DND-41 (cell line): ENCODE results near the gene SCIMP.

Experiments used
- ATAC-seq: fragments of 200-7000 bp; cut with Tn5 transposase; 3 replicates; pipeline ENCODE4 v1.9.1; 2021; ENCODE audit warnings: low read depth; ENCODE audit not compliant: insufficient read depth
- DNase-seq: peaks from one replicate; pipeline ENCODE4 v3.0.0-alpha.2; 2020
- H2AFZ ChIP-seq: 2 replicates; pipeline ENCODE4 v1.6.0; 2012; ENCODE audit warnings: low read depth, low read length
- H3K27ac ChIP-seq: 2 replicates; pipeline ENCODE4 v1.5.1; 2012; ENCODE audit warnings: low read length, inconsistent platforms
- H3K27me3 ChIP-seq: fragments of 200-600 bp; sonication (generic); 2 replicates; pipeline ENCODE4 v1.6.0; 2012; ENCODE audit warnings: low read length, mild to moderate bottlenecking, inconsistent platforms; ENCODE audit not compliant: insufficient read depth, poor library complexity
- H3K36me3 ChIP-seq: 2 replicates; pipeline ENCODE4 v1.5.1; 2012; ENCODE audit warnings: low read length, inconsistent platforms; ENCODE audit not compliant: insufficient read depth
- H3K4me1 ChIP-seq: 2 replicates; pipeline ENCODE4 v1.5.1; 2012; ENCODE audit warnings: mild to moderate bottlenecking, low read length; ENCODE audit not compliant: insufficient read depth
- H3K4me2 ChIP-seq: 2 replicates; pipeline ENCODE4 v1.6.0; 2012; ENCODE audit warnings: mild to moderate bottlenecking, moderate library complexity, low read length, inconsistent platforms; ENCODE audit not compliant: insufficient read depth
- H3K4me3 ChIP-seq, 2 experiments: fragments of 200-600 bp in 1 of 2; shearing (Covaris generic) in 1 of 2; 2 replicates each; pipeline ENCODE4 v1.5.1; 2012 to 2016; ENCODE audit warnings: inconsistent platforms in 2 of 2, low read length in 2 of 2, mild to moderate bottlenecking in 2 of 2, low read depth in 1 of 2, moderate library complexity in 1 of 2
- H3K79me2 ChIP-seq: 2 replicates; pipeline ENCODE4 v1.6.0; 2012; ENCODE audit warnings: low read length, inconsistent platforms; ENCODE audit not compliant: insufficient read depth
- H3K9ac ChIP-seq: 2 replicates; pipeline ENCODE4 v1.6.0; 2012; ENCODE audit warnings: low read depth, mild to moderate bottlenecking, inconsistent platforms, low read length, moderate library complexity
- H3K9me3 ChIP-seq: 2 replicates; pipeline ENCODE4 v1.5.1; 2012; ENCODE audit warnings: low read length, moderate library complexity, mild to moderate bottlenecking, inconsistent platforms; ENCODE audit not compliant: insufficient read depth, severe bottlenecking
- H4K20me1 ChIP-seq: 2 replicates; pipeline ENCODE4 v1.6.0; 2012; ENCODE audit warnings: low read length; ENCODE audit not compliant: insufficient read depth
- CTCF ChIP-seq: IDR thresholded peaks from 2 replicates; pipeline ENCODE4 v1.5.1; 2012; ENCODE audit warnings: borderline replicate concordance, low read length, moderate library complexity, mild to moderate bottlenecking; ENCODE audit not compliant: poor library complexity, severe bottlenecking; ENCODE audit errors: extremely low read depth
- EZH2 ChIP-seq: IDR thresholded peaks from 3 replicates; pipeline ENCODE4 v1.6.1; 2012; ENCODE audit warnings: borderline replicate concordance, low read depth, mild to moderate bottlenecking, moderate library complexity, low read length, inconsistent platforms; ENCODE audit not compliant: severe bottlenecking

SCIMP gene

GRCh38 chr17:5211458-5211857, 23.2 kb downstream of the SCIMP start:
- Histone ChIP-seq H3K4me1 (no peaks in the 10 kb centered on the region), H3K9ac (no peak overlapping the region), H3K27me3 (no peaks in the 10 kb centered on the region), H3K9me3 (no peaks in the 10 kb centered on the region), H3K36me3 (peaks cover 18% of the 10 kb centered on the region), H3K79me2 (no peaks in the 10 kb centered on the region), H3K4me2 (no peak overlapping the region), H4K20me1 (no peaks in the 10 kb centered on the region), H3K27ac (no peak overlapping the region), H3K4me3 (no peak overlapping the region), H2AFZ (no peak overlapping the region)
- TF ChIP-seq EZH2 = no peak
- TF ChIP-seq CTCF = no peak
- ATAC-seq = no peak
- no peak for DNase-seq

- Histone ChIP-seq H3K9ac (no peak overlapping the region), H3K4me2 (no peak overlapping the region), H3K27ac (no peak overlapping the region), H3K27me3 (no peaks in the 10 kb centered on the region), H4K20me1 (no peaks in the 10 kb centered on the region), H3K4me1 (no peaks in the 10 kb centered on the region), H3K4me3 (no peak overlapping the region), H3K36me3 (peaks cover 15% of the 10 kb centered on the region), H3K9me3 (no peaks in the 10 kb centered on the region), H2AFZ (no peak overlapping the region), H3K79me2 (no peaks in the 10 kb centered on the region)
- no peak for ATAC-seq
- DNase-seq = no peak
- no peak for TF ChIP-seq CTCF
- TF ChIP-seq EZH2 = no peak
These were observed 23.9 kb downstream of the SCIMP start for GRCh38 chr17:5210614-5211252.

GRCh38 chr17:5210091-5210490, 24.6 kb downstream of the SCIMP start:
- no peak overlapping the region for H3K4me3 ChIP-seq
- peaks cover 11% of the 10 kb centered on the region for H3K36me3 ChIP-seq
- H3K9ac ChIP-seq = no peak overlapping the region
- no peaks in the 10 kb centered on the region for H3K9me3 ChIP-seq
- H2AFZ ChIP-seq = no peak overlapping the region
- no peak overlapping the region for H3K27ac ChIP-seq
- H3K4me2 ChIP-seq = no peak overlapping the region
- no peaks in the 10 kb centered on the region for H3K4me1 ChIP-seq
- ATAC-seq (no peak), DNase-seq (no peak)
- TF ChIP-seq EZH2 (no peak), CTCF (no peak)
- no peaks in the 10 kb centered on the region for H3K79me2 ChIP-seq
- no peaks in the 10 kb centered on the region for H3K27me3 ChIP-seq
- H4K20me1 ChIP-seq = no peaks in the 10 kb centered on the region
